K562 (cell line): Measurements from ENCODE around the gene ECHDC1.

Experiments used
- DPF2 ChIP-seq: fragments of 450-650 bp; IDR thresholded peaks from 2 replicates; pipeline ENCODE4 v1.6.1; 2016
- EGR1 ChIP-seq: fragments of 450-650 bp; conservative IDR thresholded peaks from 2 replicates; pipeline ENCODE4 v1.6.1; 2017; ENCODE audit warnings: mild to moderate bottlenecking
- FOSL1 ChIP-seq: fragments of 200-800 bp; sonication (Bioruptor generic); conservative IDR thresholded peaks from 2 replicates; pipeline ENCODE4 v1.6.1; 2016; ENCODE audit warnings: missing genetic modification characterization, missing compliant biosample characterization
- GATA2 ChIP-seq: sonication (generic); formaldehyde crosslinking; IDR thresholded peaks from 2 replicates; pipeline ENCODE4 v1.4.0; 2020; ENCODE audit warnings: mild to moderate bottlenecking, missing genetic modification reagents
- KLF6 ChIP-seq: fragments of 250-450 bp; sonication (Bioruptor Pico); IDR thresholded peaks from 2 replicates; pipeline ENCODE4 v1.4.0; 2020; ENCODE audit warnings: mild to moderate bottlenecking, moderate library complexity, borderline replicate concordance
- POLR2A ChIP-seq: fragments of 450-650 bp; conservative IDR thresholded peaks from 2 replicates; pipeline ENCODE4 v1.6.1; 2016
- SMARCA4 ChIP-seq: fragments of 450-650 bp; IDR thresholded peaks from 2 replicates; pipeline ENCODE4 v1.6.1; 2016
- ZFP36 ChIP-seq: fragments of 150-350 bp; IDR thresholded peaks from 2 replicates; pipeline ENCODE4 v1.6.1; 2018; ENCODE audit warnings: low read length, low read depth; ENCODE audit not compliant: partially characterized antibody
- ZNF197 ChIP-seq: fragments of 200-800 bp; sonication (Bioruptor generic); IDR thresholded peaks from 2 replicates; pipeline ENCODE4 v1.6.1; 2016; ENCODE audit warnings: low read depth, missing genetic modification characterization, missing compliant biosample characterization
- TF ChIP-seq, protein P1 (sequence below), 2 experiments: fragments of 450-650 bp; formaldehyde crosslinking in 1 of 2; IDR thresholded peaks; 2 replicates each; pipeline versions ENCODE4 v1.4.0 to v1.6.1; 2014 to 2020; ENCODE audit warnings: mild to moderate bottlenecking in 2 of 2, borderline replicate concordance in 1 of 2, low read depth in 1 of 2
- TF ChIP-seq, protein P2 (sequence below), 3 experiments: IDR thresholded peaks in 2 of 3; conservative IDR thresholded peaks in 1 of 3; 2 replicates each; pipeline ENCODE4 v1.5.1; 2011 to 2012; ENCODE audit warnings: low read length in 3 of 3, mild to moderate bottlenecking in 3 of 3, control low read depth in 2 of 3, improper control_type of control experiment in 1 of 3, inconsistent platforms in 1 of 3, low read depth in 1 of 3, mixed read lengths in 1 of 3, moderate library complexity in 1 of 3; ENCODE audit not compliant: insufficient read depth in 2 of 3
- TF ChIP-seq, protein P3 (sequence below): IDR thresholded peaks from 2 replicates; pipeline ENCODE4 v1.6.1; 2016; ENCODE audit warnings: missing genetic modification characterization, missing compliant biosample characterization
- TF ChIP-seq, protein P4 (sequence below), 2 experiments: fragments of 450-650 bp in 1 of 2; sonication (generic) in 1 of 2; formaldehyde crosslinking; conservative IDR thresholded peaks; 2 replicates each; pipeline versions ENCODE4 v1.4.0 to v1.8.1; 2020 to 2022; ENCODE audit warnings: mild to moderate bottlenecking in 1 of 2, missing genetic modification reagents in 1 of 2

DNA sequence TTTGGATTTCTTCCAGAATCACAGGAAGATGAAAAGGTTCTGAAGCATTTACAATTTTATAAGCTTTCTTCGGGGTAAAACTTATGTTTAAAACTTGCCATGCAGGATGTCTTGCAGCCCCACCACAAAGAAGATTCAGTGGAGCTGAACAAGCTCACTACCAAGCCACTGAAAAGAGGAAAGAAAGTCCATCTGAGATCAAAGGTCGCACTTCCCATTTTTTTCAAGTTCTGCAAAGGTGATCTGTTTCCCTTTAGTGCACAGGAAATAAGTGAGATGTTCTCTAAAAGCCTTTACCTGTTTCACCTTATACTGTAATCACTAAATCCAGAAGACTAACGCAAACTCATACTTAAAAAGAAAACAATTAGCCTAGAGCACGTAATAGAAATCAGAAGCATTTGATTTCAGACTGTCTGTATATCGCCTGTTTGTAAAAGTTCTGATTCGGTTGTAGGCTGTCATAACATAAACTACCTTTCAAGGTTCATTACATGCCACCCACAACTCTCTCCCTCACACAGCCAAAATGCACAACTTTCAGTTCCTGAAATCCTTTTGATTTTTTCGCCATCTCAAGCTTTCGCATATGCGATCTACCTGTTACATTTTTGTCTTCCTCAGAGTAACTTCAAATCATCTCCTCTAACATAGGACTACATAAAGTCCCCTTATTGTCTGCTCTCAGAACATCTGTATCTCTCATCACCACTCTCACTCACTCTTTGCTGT is 1.8 kb downstream of the ECHDC1 start:
- TF ChIP-seq DPF2: no peak
- TF ChIP-seq, protein P1, sequence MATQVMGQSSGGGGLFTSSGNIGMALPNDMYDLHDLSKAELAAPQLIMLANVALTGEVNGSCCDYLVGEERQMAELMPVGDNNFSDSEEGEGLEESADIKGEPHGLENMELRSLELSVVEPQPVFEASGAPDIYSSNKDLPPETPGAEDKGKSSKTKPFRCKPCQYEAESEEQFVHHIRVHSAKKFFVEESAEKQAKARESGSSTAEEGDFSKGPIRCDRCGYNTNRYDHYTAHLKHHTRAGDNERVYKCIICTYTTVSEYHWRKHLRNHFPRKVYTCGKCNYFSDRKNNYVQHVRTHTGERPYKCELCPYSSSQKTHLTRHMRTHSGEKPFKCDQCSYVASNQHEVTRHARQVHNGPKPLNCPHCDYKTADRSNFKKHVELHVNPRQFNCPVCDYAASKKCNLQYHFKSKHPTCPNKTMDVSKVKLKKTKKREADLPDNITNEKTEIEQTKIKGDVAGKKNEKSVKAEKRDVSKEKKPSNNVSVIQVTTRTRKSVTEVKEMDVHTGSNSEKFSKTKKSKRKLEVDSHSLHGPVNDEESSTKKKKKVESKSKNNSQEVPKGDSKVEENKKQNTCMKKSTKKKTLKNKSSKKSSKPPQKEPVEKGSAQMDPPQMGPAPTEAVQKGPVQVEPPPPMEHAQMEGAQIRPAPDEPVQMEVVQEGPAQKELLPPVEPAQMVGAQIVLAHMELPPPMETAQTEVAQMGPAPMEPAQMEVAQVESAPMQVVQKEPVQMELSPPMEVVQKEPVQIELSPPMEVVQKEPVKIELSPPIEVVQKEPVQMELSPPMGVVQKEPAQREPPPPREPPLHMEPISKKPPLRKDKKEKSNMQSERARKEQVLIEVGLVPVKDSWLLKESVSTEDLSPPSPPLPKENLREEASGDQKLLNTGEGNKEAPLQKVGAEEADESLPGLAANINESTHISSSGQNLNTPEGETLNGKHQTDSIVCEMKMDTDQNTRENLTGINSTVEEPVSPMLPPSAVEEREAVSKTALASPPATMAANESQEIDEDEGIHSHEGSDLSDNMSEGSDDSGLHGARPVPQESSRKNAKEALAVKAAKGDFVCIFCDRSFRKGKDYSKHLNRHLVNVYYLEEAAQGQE (IDR thresholded peaks at IDR 0.05; ENCODE audit: borderline replicate concordance): no peak
- TF ChIP-seq, protein P1 (CRISPR knock-in tag; IDR thresholded peaks at IDR 0.05; ENCODE audit: low read depth): no peak
- TF ChIP-seq, protein P2, sequence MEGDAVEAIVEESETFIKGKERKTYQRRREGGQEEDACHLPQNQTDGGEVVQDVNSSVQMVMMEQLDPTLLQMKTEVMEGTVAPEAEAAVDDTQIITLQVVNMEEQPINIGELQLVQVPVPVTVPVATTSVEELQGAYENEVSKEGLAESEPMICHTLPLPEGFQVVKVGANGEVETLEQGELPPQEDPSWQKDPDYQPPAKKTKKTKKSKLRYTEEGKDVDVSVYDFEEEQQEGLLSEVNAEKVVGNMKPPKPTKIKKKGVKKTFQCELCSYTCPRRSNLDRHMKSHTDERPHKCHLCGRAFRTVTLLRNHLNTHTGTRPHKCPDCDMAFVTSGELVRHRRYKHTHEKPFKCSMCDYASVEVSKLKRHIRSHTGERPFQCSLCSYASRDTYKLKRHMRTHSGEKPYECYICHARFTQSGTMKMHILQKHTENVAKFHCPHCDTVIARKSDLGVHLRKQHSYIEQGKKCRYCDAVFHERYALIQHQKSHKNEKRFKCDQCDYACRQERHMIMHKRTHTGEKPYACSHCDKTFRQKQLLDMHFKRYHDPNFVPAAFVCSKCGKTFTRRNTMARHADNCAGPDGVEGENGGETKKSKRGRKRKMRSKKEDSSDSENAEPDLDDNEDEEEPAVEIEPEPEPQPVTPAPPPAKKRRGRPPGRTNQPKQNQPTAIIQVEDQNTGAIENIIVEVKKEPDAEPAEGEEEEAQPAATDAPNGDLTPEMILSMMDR (IDR thresholded peaks at IDR 0.05 in 2 of 3, conservative IDR thresholded peaks at IDR 0.05 in 1 of 3; ENCODE audit: insufficient read depth in 2 of 3, low read depth in 1 of 3, low read length in 3 of 3): no peak
- no peak for TF ChIP-seq ZFP36
- TF ChIP-seq, protein P3, sequence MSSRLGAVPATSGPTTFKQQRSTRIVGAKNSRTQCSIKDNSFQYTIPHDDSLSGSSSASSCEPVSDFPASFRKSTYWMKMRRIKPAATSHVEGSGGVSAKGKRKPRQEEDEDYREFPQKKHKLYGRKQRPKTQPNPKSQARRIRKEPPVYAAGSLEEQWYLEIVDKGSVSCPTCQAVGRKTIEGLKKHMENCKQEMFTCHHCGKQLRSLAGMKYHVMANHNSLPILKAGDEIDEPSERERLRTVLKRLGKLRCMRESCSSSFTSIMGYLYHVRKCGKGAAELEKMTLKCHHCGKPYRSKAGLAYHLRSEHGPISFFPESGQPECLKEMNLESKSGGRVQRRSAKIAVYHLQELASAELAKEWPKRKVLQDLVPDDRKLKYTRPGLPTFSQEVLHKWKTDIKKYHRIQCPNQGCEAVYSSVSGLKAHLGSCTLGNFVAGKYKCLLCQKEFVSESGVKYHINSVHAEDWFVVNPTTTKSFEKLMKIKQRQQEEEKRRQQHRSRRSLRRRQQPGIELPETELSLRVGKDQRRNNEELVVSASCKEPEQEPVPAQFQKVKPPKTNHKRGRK (tag): no peak
- TF ChIP-seq, protein P4, sequence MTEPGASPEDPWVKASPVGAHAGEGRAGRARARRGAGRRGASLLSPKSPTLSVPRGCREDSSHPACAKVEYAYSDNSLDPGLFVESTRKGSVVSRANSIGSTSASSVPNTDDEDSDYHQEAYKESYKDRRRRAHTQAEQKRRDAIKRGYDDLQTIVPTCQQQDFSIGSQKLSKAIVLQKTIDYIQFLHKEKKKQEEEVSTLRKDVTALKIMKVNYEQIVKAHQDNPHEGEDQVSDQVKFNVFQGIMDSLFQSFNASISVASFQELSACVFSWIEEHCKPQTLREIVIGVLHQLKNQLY (CRISPR knock-in tag; conservative IDR thresholded peaks at IDR 0.05): no peak
- TF ChIP-seq ZNF197 (CRISPR knock-in tag): no peak
- no peak for TF ChIP-seq POLR2A
- no peak for TF ChIP-seq SMARCA4
- TF ChIP-seq GATA2 (CRISPR knock-in tag): no peak
- no peak for TF ChIP-seq FOSL1 (tag)
- TF ChIP-seq EGR1: no peak
- TF ChIP-seq KLF6 (CRISPR knock-in tag): no peak
